GM10248 (cell line): ENCODE results near the gene ZDHHC24.

ENCODE experiments used
- CTCF ChIA-PET: fragments of 300-600 bp; sonication (Branson Sonifier 250); formaldehyde crosslinking; extraction: SDS; loops from one replicate; lab custom pipeline; 2021; ENCODE audit warnings: antibody characterized with exemption; lab: Yijun Ruan, JAX
- POLR2A ChIA-PET: fragments of 350-650 bp; sonication (Branson Sonifier 250); formaldehyde crosslinking; extraction: SDS; loops from one replicate; lab custom pipeline; 2020; ENCODE audit warnings: antibody characterized with exemption; lab: Yijun Ruan, JAX
- DNase-seq: peaks from one replicate; pipeline ENCODE4 v3.0.0; 2012; ENCODE audit errors: extremely low spot score
- TF ChIP-seq, protein P1 (sequence below): IDR thresholded peaks from 2 replicates; pipeline ENCODE4 v1.5.1; 2012; ENCODE audit warnings: mild to moderate bottlenecking, low read depth; ENCODE audit errors: extremely low read depth, missing control alignments, control extremely low read depth

Gene ZDHHC24

DNA sequence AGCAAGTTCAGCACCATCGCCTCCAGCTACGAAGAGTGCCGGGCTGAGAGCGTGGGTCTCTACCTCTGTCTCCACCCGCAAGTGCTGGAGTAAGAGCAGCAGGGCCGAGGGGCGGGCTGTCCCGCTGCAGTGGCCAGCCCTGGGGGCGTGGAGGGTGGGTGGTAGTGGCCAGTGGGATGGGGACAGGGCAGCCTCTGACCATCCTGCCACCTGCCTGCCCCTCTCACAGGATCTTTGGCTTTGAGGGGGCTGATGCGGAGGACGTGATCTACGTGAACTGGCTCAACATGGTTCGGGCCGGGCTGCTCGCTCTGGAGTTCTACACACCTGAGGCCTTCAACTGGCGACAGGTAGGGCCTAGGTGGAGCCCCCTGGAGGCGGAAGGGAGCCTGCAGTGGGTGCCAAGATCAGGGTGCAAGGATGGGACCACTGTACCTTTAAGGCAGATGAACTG, 50.4 kb downstream of the ZDHHC24 start:
- ChIA-PET CTCF (interaction anchor here (1.0 kb wide), 1 partner anchor 15 kb away, joined by 4 read pairs; the partner anchor contains the start of gene DPP3), POLR2A (no interaction called here)
- TF ChIP-seq, protein P1, sequence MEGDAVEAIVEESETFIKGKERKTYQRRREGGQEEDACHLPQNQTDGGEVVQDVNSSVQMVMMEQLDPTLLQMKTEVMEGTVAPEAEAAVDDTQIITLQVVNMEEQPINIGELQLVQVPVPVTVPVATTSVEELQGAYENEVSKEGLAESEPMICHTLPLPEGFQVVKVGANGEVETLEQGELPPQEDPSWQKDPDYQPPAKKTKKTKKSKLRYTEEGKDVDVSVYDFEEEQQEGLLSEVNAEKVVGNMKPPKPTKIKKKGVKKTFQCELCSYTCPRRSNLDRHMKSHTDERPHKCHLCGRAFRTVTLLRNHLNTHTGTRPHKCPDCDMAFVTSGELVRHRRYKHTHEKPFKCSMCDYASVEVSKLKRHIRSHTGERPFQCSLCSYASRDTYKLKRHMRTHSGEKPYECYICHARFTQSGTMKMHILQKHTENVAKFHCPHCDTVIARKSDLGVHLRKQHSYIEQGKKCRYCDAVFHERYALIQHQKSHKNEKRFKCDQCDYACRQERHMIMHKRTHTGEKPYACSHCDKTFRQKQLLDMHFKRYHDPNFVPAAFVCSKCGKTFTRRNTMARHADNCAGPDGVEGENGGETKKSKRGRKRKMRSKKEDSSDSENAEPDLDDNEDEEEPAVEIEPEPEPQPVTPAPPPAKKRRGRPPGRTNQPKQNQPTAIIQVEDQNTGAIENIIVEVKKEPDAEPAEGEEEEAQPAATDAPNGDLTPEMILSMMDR: no peak
- DNase-seq: no peak

DNA sequence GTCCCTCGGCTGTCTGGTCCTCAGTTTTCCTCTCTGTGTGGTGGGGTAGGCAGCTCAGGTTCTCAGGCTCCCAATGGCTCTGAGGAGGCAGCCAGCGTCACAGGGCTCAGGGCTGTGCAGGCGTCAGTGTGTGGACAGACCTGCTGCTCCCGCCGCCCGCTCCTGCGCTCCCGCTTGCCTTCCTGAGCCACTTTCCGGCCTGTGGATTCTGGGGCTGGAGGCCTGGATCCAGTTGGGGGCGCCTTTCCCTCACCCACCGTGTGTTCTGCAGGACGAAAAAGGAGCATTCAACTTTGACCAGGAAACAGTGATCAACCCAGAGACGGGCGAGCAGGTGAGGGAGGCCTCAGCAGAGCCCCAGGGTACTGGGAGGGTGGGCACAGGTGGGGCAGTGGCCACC, 50.9 kb downstream of the ZDHHC24 start:
- DNase-seq: no peak
- CTCF ChIA-PET: interaction anchor here (1.0 kb wide), 1 partner anchor 15 kb away, joined by 4 read pairs; the partner anchor contains the start of gene DPP3
- TF ChIP-seq, protein P1: no peak
- POLR2A ChIA-PET: no interaction called here

- ChIA-PET POLR2A (no interaction called here), CTCF (interaction anchor here (1.0 kb wide), 1 partner anchor 14 kb away, joined by 4 read pairs; the partner anchor contains the start of gene DPP3)
- TF ChIP-seq, protein P1: no peak
- no peak for DNase-seq
Observed at GRCh38 chr11:66494458-66494857, 51.4 kb downstream of the ZDHHC24 start.

GRCh38 chr11:66493130-66493529, 52.7 kb downstream of the ZDHHC24 start:
- ChIA-PET CTCF (interaction anchor here (1.1 to 3.6 kb wide), 3 partner anchors 15 to 185 kb away, joined by 3 to 19 read pairs (median 4); partner anchors contain the start of gene RBM4B), POLR2A (no interaction called here)
- TF ChIP-seq, protein P1: no peak
- no peak for DNase-seq

DNA sequence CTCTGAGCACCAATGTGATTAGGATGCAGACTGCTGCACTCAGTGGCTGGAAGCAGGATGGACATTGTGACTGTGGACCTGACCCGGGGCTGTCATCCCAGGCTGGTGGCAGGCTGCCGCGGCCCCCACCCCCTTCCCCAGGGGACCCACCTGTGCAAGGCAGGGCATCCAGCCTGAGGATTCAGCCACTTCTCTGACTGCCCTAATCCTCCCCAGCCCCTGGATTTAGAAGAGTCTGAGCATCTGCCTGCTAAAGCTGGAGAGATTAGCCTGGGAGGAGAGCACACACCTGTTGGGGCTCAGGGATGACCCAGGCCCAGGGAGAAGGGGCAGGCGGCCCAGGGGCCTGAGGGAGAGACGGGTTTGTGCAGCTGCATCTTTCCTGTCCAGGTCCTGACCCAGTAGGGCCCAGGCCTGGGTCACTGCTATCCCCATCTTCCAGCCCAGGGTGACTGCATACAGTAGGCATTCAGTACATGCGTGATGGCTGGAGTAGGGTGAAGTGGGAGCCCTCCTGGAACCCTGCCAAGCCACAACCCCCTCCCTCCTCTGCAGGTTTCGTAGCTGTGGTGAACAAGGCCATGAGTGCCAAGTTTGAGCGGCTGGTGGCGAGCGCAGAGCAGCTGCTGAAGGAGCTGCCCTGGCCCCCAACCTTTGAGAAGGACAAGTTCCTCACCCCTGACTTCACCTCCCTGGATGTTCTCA, 53.5 kb downstream of the ZDHHC24 start:
- CTCF ChIA-PET: interaction anchor here (1.1 to 3.6 kb wide), 4 partner anchors 14 to 186 kb away, joined by 3 to 19 read pairs (median 4); no protein-coding TSS in a partner anchor
- TF ChIP-seq, protein P1: no peak
- POLR2A ChIA-PET: interaction anchor here (0.7 kb wide), 1 partner anchor 286 kb away, joined by 3 read pairs; no protein-coding TSS in a partner anchor
- DNase-seq: no peak

GRCh38 chr11:66491315-66491935, 54.4 kb downstream of the ZDHHC24 start:
- ChIA-PET POLR2A (interaction anchor here (0.7 kb wide), 1 partner anchor 287 kb away, joined by 3 read pairs; no protein-coding TSS in a partner anchor), CTCF (interaction anchor here (0.7 to 3.6 kb wide), 5 partner anchors 13 to 187 kb away, joined by 3 to 19 read pairs (median 3); partner anchors contain the start of gene BBS1)
- no peak for DNase-seq
- TF ChIP-seq, protein P1: peak; percentile 2
